H1 (cell line): ENCODE results near the gene TSPAN9. TPM values are rescaled to one million over a fixed set of nuclear protein-coding genes. Genes with fewer than 3 reads are reported as not detected.

Experiments
- CTCF ChIA-PET: fragments of 300-600 bp; sonication (Branson Sonifier 250); formaldehyde crosslinking; loops from one replicate; lab custom pipeline; 2021; ENCODE audit not compliant: partially characterized antibody; lab: Charles Lee
- POLR2A ChIA-PET: fragments of 300-600 bp; sonication (Branson Sonifier 250); formaldehyde crosslinking; loops from one replicate; lab custom pipeline; 2021; ENCODE audit warnings: inconsistent platforms; ENCODE audit not compliant: partially characterized antibody; lab: Charles Lee
- DNase-seq, 2 experiments: peaks; one replicate each; pipeline versions ENCODE4 v3.0.0 to v3.0.0-alpha.2; 2010 to 2022; ENCODE audit warnings: low spot score in 2 of 2, low read depth in 1 of 2, mixed read lengths in 1 of 2
- FAIRE-seq: peaks from 2 replicates; lab custom pipeline; 2011; peaks lifted over from hg19 to GRCh38; lab: Jason Lieb, UNC
- H2AFZ ChIP-seq: 2 replicates; pipeline ENCODE4 v1.8.1; 2012; ENCODE audit warnings: low read length, inconsistent platforms
- H2AK5ac ChIP-seq: 2 replicates; pipeline ENCODE4 v1.6.1; 2013; ENCODE audit warnings: low read depth, low read length
- H2BK120ac ChIP-seq: replicated peaks from 2 replicates; pipeline ENCODE3; 2013; ENCODE audit warnings: low read depth, low read length, inconsistent platforms
- H2BK12ac ChIP-seq: 2 replicates; pipeline ENCODE4 v1.6.1; 2013; ENCODE audit warnings: low read depth, low read length
- H2BK15ac ChIP-seq: 2 replicates; pipeline ENCODE4 v1.6.1; 2013; ENCODE audit warnings: low read length
- H2BK20ac ChIP-seq: 2 replicates; pipeline ENCODE4 v1.6.1; 2013; ENCODE audit warnings: low read length
- H2BK5ac ChIP-seq: 2 replicates; pipeline ENCODE4 v1.6.1; 2013; ENCODE audit warnings: low read depth, low read length
- H3K14ac ChIP-seq: 2 replicates; pipeline ENCODE4 v1.6.1; 2013; ENCODE audit warnings: inconsistent platforms; ENCODE audit not compliant: insufficient read length
- H3K18ac ChIP-seq: 2 replicates; pipeline ENCODE4 v1.6.1; 2013; ENCODE audit warnings: low read length; ENCODE audit errors: extremely low read depth
- H3K23ac ChIP-seq: 2 replicates; pipeline ENCODE4 v1.6.1; 2013; ENCODE audit warnings: inconsistent platforms; ENCODE audit not compliant: insufficient read length
- H3K23me2 ChIP-seq: 2 replicates; pipeline ENCODE4 v1.6.1; 2013; ENCODE audit warnings: low read depth, low read length
- H3K27ac ChIP-seq: 2 replicates; pipeline ENCODE4 v1.6.1; 2011; ENCODE audit warnings: low read depth, low read length, inconsistent platforms
- H3K27me3 ChIP-seq, 4 experiments: replicated peaks in 1 of 4; 1 replicate in 1 of 4; 2 replicates in 3 of 4; pipeline versions ENCODE4 v1.6.1 to v1.8.1; 2011 to 2013; ENCODE audit warnings: low read length in 3 of 4, mild to moderate bottlenecking in 3 of 4, inconsistent platforms in 2 of 4, mixed read lengths in 2 of 4, moderate library complexity in 1 of 4; ENCODE audit not compliant: control insufficient read depth in 3 of 4, insufficient read depth in 3 of 4; ENCODE audit errors: extremely low read depth in 1 of 4
- H3K36me3 ChIP-seq, 4 experiments: 2 replicates each; pipeline versions ENCODE4 v1.6.1 to v1.8.1; 2011 to 2013; ENCODE audit warnings: mild to moderate bottlenecking in 4 of 4, low read length in 3 of 4, moderate library complexity in 2 of 4, control low read depth in 1 of 4, inconsistent platforms in 1 of 4; ENCODE audit not compliant: insufficient read depth in 4 of 4, control insufficient read depth in 2 of 4
- H3K4ac ChIP-seq: replicated peaks from 2 replicates; pipeline ENCODE3; 2013; ENCODE audit warnings: low read length, low read depth, mixed read lengths, inconsistent platforms; ENCODE audit not compliant: insufficient read length
- H3K4me1 ChIP-seq, 4 experiments: replicated peaks in 1 of 4; 1 replicate in 1 of 4; 2 replicates in 3 of 4; pipeline versions ENCODE4 v1.6.1 to v1.8.1; 2011 to 2013; ENCODE audit warnings: low read length in 3 of 4, inconsistent platforms in 2 of 4, mixed read lengths in 1 of 4; ENCODE audit not compliant: insufficient read depth in 4 of 4, control insufficient read depth in 3 of 4
- H3K4me2 ChIP-seq, 2 experiments: 2 replicates each; pipeline versions ENCODE4 v1.6.1 to v1.8.1; 2011 to 2013; ENCODE audit warnings: low read depth in 2 of 2, low read length in 2 of 2, control low read depth in 1 of 2, inconsistent platforms in 1 of 2, mild to moderate bottlenecking in 1 of 2; ENCODE audit not compliant: insufficient read depth in 1 of 2
- H3K4me3 ChIP-seq, 4 experiments: fragments of 200-600, 300-600 bp in 1 of 4; sonication (generic), shearing (Covaris generic), sonication (Bioruptor Twin) in 1 of 4; 2 replicates each; pipeline versions ENCODE4 v1.5.1 to v1.8.1; 2011 to 2016; ENCODE audit warnings: low read length in 4 of 4, low read depth in 3 of 4, control low read depth in 2 of 4, inconsistent platforms in 2 of 4, mild to moderate bottlenecking in 2 of 4, mixed read lengths in 1 of 4, moderate library complexity in 1 of 4; ENCODE audit not compliant: insufficient read depth in 2 of 4; ENCODE audit errors: extremely low read depth in 1 of 4
- H3K56ac ChIP-seq: replicated peaks from 2 replicates; pipeline ENCODE3; 2013; ENCODE audit warnings: low read depth, mild to moderate bottlenecking, mixed read lengths, low read length, inconsistent platforms; ENCODE audit not compliant: insufficient read length
- H3K79me1 ChIP-seq: 2 replicates; pipeline ENCODE4 v1.6.1; 2013; ENCODE audit warnings: low read depth, low read length, control low read depth
- H3K79me2 ChIP-seq, 2 experiments: 2 replicates each; pipeline versions ENCODE4 v1.6.1 to v1.8.1; 2012 to 2013; ENCODE audit warnings: low read length in 2 of 2, mild to moderate bottlenecking in 2 of 2, inconsistent platforms in 1 of 2; ENCODE audit not compliant: insufficient read depth in 2 of 2, control insufficient read depth in 1 of 2
- H3K9ac ChIP-seq, 4 experiments: replicated peaks in 1 of 4; 1 replicate in 1 of 4; 2 replicates in 3 of 4; pipeline versions ENCODE4 v1.6.1 to v1.8.1; 2011 to 2013; ENCODE audit warnings: low read depth in 3 of 4, low read length in 3 of 4, control low read depth in 2 of 4, mild to moderate bottlenecking in 2 of 4, moderate library complexity in 2 of 4, inconsistent platforms in 1 of 4; ENCODE audit errors: extremely low read depth in 1 of 4
- H3K9me3 ChIP-seq, 2 experiments: 2 replicates each; pipeline versions ENCODE4 v1.6.1 to v1.8.1; 2012 to 2013; ENCODE audit warnings: mild to moderate bottlenecking in 2 of 2, moderate library complexity in 2 of 2, control low read depth in 1 of 2, inconsistent platforms in 1 of 2, low read depth in 1 of 2, low read length in 1 of 2, mixed read lengths in 1 of 2; ENCODE audit not compliant: insufficient read depth in 2 of 2
- H4K20me1 ChIP-seq, 2 experiments: replicated peaks in 1 of 2; 2 replicates each; pipeline versions ENCODE3 to v1.8.1; 2011 to 2013; ENCODE audit warnings: inconsistent platforms in 2 of 2, low read length in 2 of 2, mild to moderate bottlenecking in 1 of 2; ENCODE audit not compliant: insufficient read depth in 2 of 2, control insufficient read depth in 1 of 2
- H4K5ac ChIP-seq: 2 replicates; pipeline ENCODE4 v1.6.1; 2013; ENCODE audit warnings: low read length, low read depth, mixed read lengths, inconsistent platforms; ENCODE audit not compliant: insufficient read length
- H4K8ac ChIP-seq: 2 replicates; pipeline ENCODE4 v1.8.0; 2013; ENCODE audit warnings: mild to moderate bottlenecking, moderate library complexity, low read length, inconsistent platforms; ENCODE audit not compliant: insufficient read depth; ENCODE audit errors: extremely low read depth
- H4K91ac ChIP-seq: replicated peaks from 2 replicates; pipeline ENCODE3; 2013; ENCODE audit warnings: low read length, mixed read lengths, inconsistent platforms; ENCODE audit not compliant: insufficient read length
- BACH1 ChIP-seq: IDR thresholded peaks from 2 replicates; pipeline ENCODE4 v1.6.1; 2012; ENCODE audit warnings: low read length, improper control_type of control experiment
- CHD1 ChIP-seq: IDR thresholded peaks from 2 replicates; pipeline ENCODE4 v1.6.1; 2012; ENCODE audit warnings: low read depth, low read length, improper control_type of control experiment
- CREB1 ChIP-seq: IDR thresholded peaks from 2 replicates; pipeline ENCODE4 v1.6.1; 2012; ENCODE audit warnings: inconsistent platforms
- EGR1 ChIP-seq: IDR thresholded peaks from 2 replicates; pipeline ENCODE4 v1.6.1; 2011; ENCODE audit warnings: low read depth, low read length, borderline replicate concordance
- EZH2 ChIP-seq: fragments of 200-600 bp; sonication (generic); IDR thresholded peaks from 2 replicates; pipeline ENCODE4 v1.7.1; 2012; ENCODE audit warnings: low read depth, mild to moderate bottlenecking, moderate library complexity, low read length, inconsistent platforms; ENCODE audit not compliant: severe bottlenecking
- FOSL1 ChIP-seq: IDR thresholded peaks from 2 replicates; pipeline ENCODE4 v1.6.1; 2011; ENCODE audit warnings: mild to moderate bottlenecking, low read depth, low read length, moderate library complexity; ENCODE audit not compliant: insufficient read depth
- HDAC2 ChIP-seq, 2 experiments: fragments of 300-600 bp in 1 of 2; sonication (generic) in 1 of 2; IDR thresholded peaks; 2 replicates each; pipeline ENCODE4 v1.6.1; 2011 to 2012; ENCODE audit warnings: low read depth in 2 of 2, low read length in 2 of 2, mild to moderate bottlenecking in 2 of 2, moderate library complexity in 2 of 2, borderline replicate concordance in 1 of 2, inconsistent platforms in 1 of 2
- JUN ChIP-seq: IDR thresholded peaks from 2 replicates; pipeline ENCODE4 v1.6.1; 2011; ENCODE audit warnings: low read depth, mild to moderate bottlenecking, improper control_type of control experiment, low read length
- MAFK ChIP-seq: IDR thresholded peaks from 2 replicates; pipeline ENCODE4 v1.6.1; 2012; ENCODE audit warnings: low read depth, mild to moderate bottlenecking, improper control_type of control experiment, low read length
- PHF8 ChIP-seq: fragments of 200-600 bp; sonication (generic); conservative IDR thresholded peaks from 2 replicates; pipeline ENCODE4 v1.7.1; 2012; ENCODE audit warnings: low read depth, mild to moderate bottlenecking, inconsistent platforms, low read length, moderate library complexity
- POLR2AphosphoS5 ChIP-seq: IDR thresholded peaks from 2 replicates; pipeline ENCODE4 v1.6.1; 2011; ENCODE audit warnings: low read depth, low read length
- RAD21 ChIP-seq, 2 experiments: IDR thresholded peaks in 1 of 2; conservative IDR thresholded peaks in 1 of 2; 2 replicates each; pipeline ENCODE4 v1.6.1; 2011; ENCODE audit warnings: low read depth in 2 of 2, low read length in 2 of 2, improper control_type of control experiment in 1 of 2, inconsistent platforms in 1 of 2, mild to moderate bottlenecking in 1 of 2, moderate library complexity in 1 of 2
- TAF7 ChIP-seq: optimal IDR thresholded peaks from 2 replicates; pipeline ENCODE3; 2011; ENCODE audit warnings: low read depth, mild to moderate bottlenecking, inconsistent platforms, low read length, moderate library complexity, borderline replicate concordance
- WGBS, 2 experiments: shearing (Covaris generic) in 1 of 2; methylation state at CpG; one replicate each; pipeline versions ENCODE4 v1.1.6 to v1.1.7; 2013 to 2015; ENCODE audit warnings: low lambda C conversion rate in 2 of 2, mixed read lengths in 2 of 2, inconsistent platforms in 1 of 2, low coverage in 1 of 2, missing lambda C conversion rate in 1 of 2; ENCODE audit not compliant: insufficient replicate concordance in 2 of 2, insufficient coverage in 1 of 2, insufficient read length in 1 of 2; ENCODE audit errors: extremely low coverage in 1 of 2, missing lambda C conversion rate in 1 of 2; 5-methylcytosine and 5-hydroxymethylcytosine counted together
- polyA plus RNA-seq, 7 experiments: library from polyadenylated mRNA; depleted of rRNA in 3 of 7; stranded (reverse) in 5 of 7; unstranded in 2 of 7; fragments of >200 nt in 5 of 7; fragments of 200-250 nt in 2 of 7; gene quantifications; 1 replicate in 5 of 7; 2 replicates in 1 of 7; 4 replicates in 1 of 7; pipeline versions ENCODE4 v1.2.1 to v1.2.3, GENCODE V29; 2011 to 2013; ENCODE audit warnings: missing spikeins in 2 of 7, mixed read lengths in 2 of 7
- total RNA-seq: library from RNA; stranded (reverse); fragmentation: NEBNext Ultra II Directional; extraction: Animal tissue kit (Norgen Biotek cat#: 25700); gene quantifications from 2 replicates; pipeline ENCODE4 v1.2.1, GENCODE V29; 2021

TSPAN9 gene
- total and polyA plus RNA-seq, 2 of the 8 experiments (the other 6 are each of a cell fraction or from before 2014, with no cell fraction given): 11.5 to 29.1 TPM

DNA sequence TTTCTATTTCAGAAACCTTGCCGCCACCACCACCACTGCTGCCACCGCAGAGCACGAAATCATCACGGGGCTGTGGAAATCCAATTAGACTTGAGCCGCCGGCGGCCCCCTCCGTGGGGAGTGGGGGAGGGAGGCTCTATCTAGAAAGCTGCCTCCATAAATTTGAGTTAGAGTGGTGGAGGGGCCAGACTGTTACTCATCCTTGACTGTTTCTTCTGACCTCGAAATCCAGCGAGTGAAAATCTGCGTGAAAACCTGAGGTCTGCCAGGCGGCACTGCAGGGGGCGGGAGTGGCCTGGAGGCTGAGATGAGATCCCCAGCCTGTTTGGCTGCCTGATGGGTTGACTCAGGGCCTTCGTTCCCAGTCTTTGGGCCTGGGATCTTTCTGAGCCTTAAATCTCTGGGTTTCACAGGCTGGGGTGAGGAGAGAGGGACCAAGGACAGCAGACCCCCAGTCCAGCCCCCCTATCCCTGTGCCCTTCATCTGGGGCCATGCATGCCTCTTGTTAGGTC lies 29.9 kb downstream of the TSPAN9 start:
- Histone ChIP-seq H3K27ac (no peak overlapping the region), H3K9ac (no peak overlapping the region), H2BK120ac (no peak overlapping the region), H4K91ac (no peak overlapping the region), H3K4me1 (peaks cover 0 to 9% (median 4%) of the 10 kb centered on the region in 4 experiments; a peak in 4 of 7 replicates), H4K5ac (no peak overlapping the region), H3K18ac (no peak overlapping the region), H3K79me1 (peaks cover 7% of the 10 kb centered on the region; the same call in 1 of the 2 replicates), H3K9me3 (no peaks in the 10 kb centered on the region; a peak in 1 of 4 replicates), H4K20me1 (peaks cover 0 to 5% of the 10 kb centered on the region in 2 experiments), H3K4me2 (no peak overlapping the region), H3K27me3 (no peaks in the 10 kb centered on the region), H3K14ac (no peak overlapping the region), H2AFZ (no peak overlapping the region), H3K23ac (no peak overlapping the region), H2BK15ac (no peak overlapping the region), H3K79me2 (no peaks in the 10 kb centered on the region), H4K8ac (peak overlapping the region; percentile 51; the same call in 1 of the 2 replicates), H3K23me2 (no peaks in the 10 kb centered on the region; the same call in 1 of the 2 replicates), H3K4ac (no peak overlapping the region), H3K36me3 (no peaks in the 10 kb centered on the region), H2AK5ac (no peak overlapping the region), H3K4me3 (no peak overlapping the region; a peak in 1 of 8 replicates), H2BK12ac (no peak overlapping the region), H2BK20ac (no peak overlapping the region), H2BK5ac (no peak overlapping the region), H3K56ac (no peak overlapping the region)
- ChIA-PET CTCF (no interaction called here), POLR2A (no interaction called here)
- TF ChIP-seq POLR2AphosphoS5 (no peak), CHD1 (no peak), CREB1 (no peak), MAFK (no peak), BACH1 (no peak), RAD21 (IDR thresholded peaks at IDR 0.05 in 1 of 2, conservative IDR thresholded peaks at IDR 0.05 in 1 of 2; ENCODE audit: low read depth in 2 of 2, low read length in 2 of 2) (no peak), JUN (no peak), EZH2 (no peak), PHF8 (no peak), EGR1 (no peak), FOSL1 (no peak), TAF7 (no peak), HDAC2 (IDR thresholded peaks at IDR 0.05; ENCODE audit: borderline replicate concordance in 1 of 2, low read depth in 2 of 2, low read length in 2 of 2) (no peak)
- DNase-seq (peak in 1 of 2 experiments; percentile 63), FAIRE-seq (no peak)
- 86% methylated on average over 14 of the region's 14 CpGs; no CpG with 5 or more reads in 1 of the 2 experiments for WGBS, 2 experiments
